DND-41 (cell line): ENCODE data around the gene FOXO4.

Source experiments
- ATAC-seq: fragments of 200-7000 bp; cut with Tn5 transposase; 3 replicates; pipeline ENCODE4 v1.9.1; 2021; ENCODE audit warnings: low read depth; ENCODE audit not compliant: insufficient read depth
- DNase-seq: peaks from one replicate; pipeline ENCODE4 v3.0.0-alpha.2; 2020
- H2AFZ ChIP-seq: 2 replicates; pipeline ENCODE4 v1.6.0; 2012; ENCODE audit warnings: low read depth, low read length
- H3K27ac ChIP-seq: 2 replicates; pipeline ENCODE4 v1.5.1; 2012; ENCODE audit warnings: low read length, inconsistent platforms
- H3K27me3 ChIP-seq: fragments of 200-600 bp; sonication (generic); 2 replicates; pipeline ENCODE4 v1.6.0; 2012; ENCODE audit warnings: low read length, mild to moderate bottlenecking, inconsistent platforms; ENCODE audit not compliant: insufficient read depth, poor library complexity
- H3K36me3 ChIP-seq: 2 replicates; pipeline ENCODE4 v1.5.1; 2012; ENCODE audit warnings: low read length, inconsistent platforms; ENCODE audit not compliant: insufficient read depth
- H3K4me1 ChIP-seq: 2 replicates; pipeline ENCODE4 v1.5.1; 2012; ENCODE audit warnings: mild to moderate bottlenecking, low read length; ENCODE audit not compliant: insufficient read depth
- H3K4me2 ChIP-seq: 2 replicates; pipeline ENCODE4 v1.6.0; 2012; ENCODE audit warnings: mild to moderate bottlenecking, moderate library complexity, low read length, inconsistent platforms; ENCODE audit not compliant: insufficient read depth
- H3K4me3 ChIP-seq, 2 experiments: fragments of 200-600 bp in 1 of 2; shearing (Covaris generic) in 1 of 2; 2 replicates each; pipeline ENCODE4 v1.5.1; 2012 to 2016; ENCODE audit warnings: inconsistent platforms in 2 of 2, low read length in 2 of 2, mild to moderate bottlenecking in 2 of 2, low read depth in 1 of 2, moderate library complexity in 1 of 2
- H3K79me2 ChIP-seq: 2 replicates; pipeline ENCODE4 v1.6.0; 2012; ENCODE audit warnings: low read length, inconsistent platforms; ENCODE audit not compliant: insufficient read depth
- H3K9ac ChIP-seq: 2 replicates; pipeline ENCODE4 v1.6.0; 2012; ENCODE audit warnings: low read depth, mild to moderate bottlenecking, inconsistent platforms, low read length, moderate library complexity
- H3K9me3 ChIP-seq: 2 replicates; pipeline ENCODE4 v1.5.1; 2012; ENCODE audit warnings: low read length, moderate library complexity, mild to moderate bottlenecking, inconsistent platforms; ENCODE audit not compliant: insufficient read depth, severe bottlenecking
- H4K20me1 ChIP-seq: 2 replicates; pipeline ENCODE4 v1.6.0; 2012; ENCODE audit warnings: low read length; ENCODE audit not compliant: insufficient read depth
- CTCF ChIP-seq: IDR thresholded peaks from 2 replicates; pipeline ENCODE4 v1.5.1; 2012; ENCODE audit warnings: borderline replicate concordance, low read length, moderate library complexity, mild to moderate bottlenecking; ENCODE audit not compliant: poor library complexity, severe bottlenecking; ENCODE audit errors: extremely low read depth
- EZH2 ChIP-seq: IDR thresholded peaks from 3 replicates; pipeline ENCODE4 v1.6.1; 2012; ENCODE audit warnings: borderline replicate concordance, low read depth, mild to moderate bottlenecking, moderate library complexity, low read length, inconsistent platforms; ENCODE audit not compliant: severe bottlenecking

The FOXO4 gene

GRCh38 chrX:71109051-71109450 is 13.4 kb downstream of the FOXO4 start:
- H3K4me3 ChIP-seq: peak overlapping the region; percentile 30 to 93
- no peaks in the 10 kb centered on the region for H3K9me3 ChIP-seq
- peak; percentile 6; the same call in 1 of the 3 replicates for ATAC-seq
- H3K36me3 ChIP-seq: peaks cover 35% of the 10 kb centered on the region
- H3K4me1 ChIP-seq: peaks cover 87% of the 10 kb centered on the region
- H3K9ac ChIP-seq: peak overlapping the region; percentile 91
- H3K79me2 ChIP-seq: peaks cover 78% of the 10 kb centered on the region
- TF ChIP-seq EZH2 (no peak), CTCF (peak; percentile 44)
- no peaks in the 10 kb centered on the region for H3K27me3 ChIP-seq
- peak; percentile 49 for DNase-seq
- no peak overlapping the region for H2AFZ ChIP-seq
- peak overlapping the region; percentile 83 for H3K4me2 ChIP-seq
- no peaks in the 10 kb centered on the region for H4K20me1 ChIP-seq
- peak overlapping the region; percentile 100 for H3K27ac ChIP-seq

GRCh38 chrX:71111141-71111843 is 15.6 kb downstream of the FOXO4 start, which contains the start of gene IL2RG:
IL2RG (minus strand) TSS chrX:71111577; CDS start chrX:71111539, 38 bp downstream.
- Histone ChIP-seq H3K4me2 (peak within 1 kb of the TSS; percentile 83), H2AFZ (peak within 1 kb of the TSS; percentile 8), H3K27me3 (no peaks in the 10 kb centered on the region), H3K9ac (peak within 1 kb of the TSS; percentile 91), H4K20me1 (no peaks in the 10 kb centered on the region), H3K79me2 (peaks cover 56% of the 10 kb centered on the region), H3K4me1 (peaks cover 65% of the 10 kb centered on the region), H3K27ac (peak within 1 kb of the TSS; percentile 100), H3K4me3 (peak within 1 kb of the TSS; percentile 30 to 93), H3K9me3 (no peaks in the 10 kb centered on the region), H3K36me3 (peaks cover 35% of the 10 kb centered on the region)
- no peak for TF ChIP-seq CTCF
- TF ChIP-seq EZH2: no peak
- ATAC-seq: peak; percentile 71
- peak; percentile 86 for DNase-seq

GRCh38 chrX:71111921-71112431 is 16.3 kb downstream of the FOXO4 start:
- ATAC-seq: peak; percentile 52
- H2AFZ ChIP-seq: peak overlapping the region; percentile 8

More at GRCh38 chrX:71111921-71112431, 16.3 kb downstream of the FOXO4 start:
- peaks cover 52% of the 10 kb centered on the region for H3K79me2 ChIP-seq
- H3K27me3 ChIP-seq: no peaks in the 10 kb centered on the region
- peaks cover 31% of the 10 kb centered on the region for H3K36me3 ChIP-seq
- peak overlapping the region; percentile 91 for H3K9ac ChIP-seq
- peak overlapping the region; percentile 30 to 93; a peak in 3 of 4 replicates for H3K4me3 ChIP-seq
- peak overlapping the region; percentile 83 for H3K4me2 ChIP-seq
- H3K9me3 ChIP-seq: no peaks in the 10 kb centered on the region
- H3K27ac ChIP-seq: peak overlapping the region; percentile 100
- DNase-seq: peak; percentile 65
- TF ChIP-seq CTCF (no peak), EZH2 (no peak)
- H4K20me1 ChIP-seq: no peaks in the 10 kb centered on the region
- H3K4me1 ChIP-seq: peaks cover 59% of the 10 kb centered on the region
